H1 (cell line): ENCODE results near the gene ZNF611. TPM values are rescaled to one million over a fixed set of nuclear protein-coding genes. Genes with fewer than 3 reads are reported as not detected.
"Not testable (repeated sequence)": the region's sequence is repeated elsewhere in the genome, so short reads cannot be mapped to it uniquely, and the experiment has no call there.

Experiments
- CTCF ChIA-PET: fragments of 300-600 bp; sonication (Branson Sonifier 250); formaldehyde crosslinking; loops from one replicate; lab custom pipeline; 2021; ENCODE audit not compliant: partially characterized antibody; lab: Charles Lee
- POLR2A ChIA-PET: fragments of 300-600 bp; sonication (Branson Sonifier 250); formaldehyde crosslinking; loops from one replicate; lab custom pipeline; 2021; ENCODE audit warnings: inconsistent platforms; ENCODE audit not compliant: partially characterized antibody; lab: Charles Lee
- DNase-seq, 2 experiments: peaks; one replicate each; pipeline versions ENCODE4 v3.0.0 to v3.0.0-alpha.2; 2010 to 2022; ENCODE audit warnings: low spot score in 2 of 2, low read depth in 1 of 2, mixed read lengths in 1 of 2
- FAIRE-seq: peaks from 2 replicates; lab custom pipeline; 2011; peaks lifted over from hg19 to GRCh38; lab: Jason Lieb, UNC
- H2AFZ ChIP-seq: 2 replicates; pipeline ENCODE4 v1.8.1; 2012; ENCODE audit warnings: low read length, inconsistent platforms
- H2AK5ac ChIP-seq: 2 replicates; pipeline ENCODE4 v1.6.1; 2013; ENCODE audit warnings: low read depth, low read length
- H2BK120ac ChIP-seq: replicated peaks from 2 replicates; pipeline ENCODE3; 2013; ENCODE audit warnings: low read depth, low read length, inconsistent platforms
- H2BK12ac ChIP-seq: 2 replicates; pipeline ENCODE4 v1.6.1; 2013; ENCODE audit warnings: low read depth, low read length
- H2BK15ac ChIP-seq: 2 replicates; pipeline ENCODE4 v1.6.1; 2013; ENCODE audit warnings: low read length
- H2BK20ac ChIP-seq: 2 replicates; pipeline ENCODE4 v1.6.1; 2013; ENCODE audit warnings: low read length
- H2BK5ac ChIP-seq: 2 replicates; pipeline ENCODE4 v1.6.1; 2013; ENCODE audit warnings: low read depth, low read length
- H3K14ac ChIP-seq: 2 replicates; pipeline ENCODE4 v1.6.1; 2013; ENCODE audit warnings: inconsistent platforms; ENCODE audit not compliant: insufficient read length
- H3K18ac ChIP-seq: 2 replicates; pipeline ENCODE4 v1.6.1; 2013; ENCODE audit warnings: low read length; ENCODE audit errors: extremely low read depth
- H3K23ac ChIP-seq: 2 replicates; pipeline ENCODE4 v1.6.1; 2013; ENCODE audit warnings: inconsistent platforms; ENCODE audit not compliant: insufficient read length
- H3K23me2 ChIP-seq: 2 replicates; pipeline ENCODE4 v1.6.1; 2013; ENCODE audit warnings: low read depth, low read length
- H3K27ac ChIP-seq: 2 replicates; pipeline ENCODE4 v1.6.1; 2011; ENCODE audit warnings: low read depth, low read length, inconsistent platforms
- H3K27me3 ChIP-seq, 4 experiments: replicated peaks in 1 of 4; 1 replicate in 1 of 4; 2 replicates in 3 of 4; pipeline versions ENCODE4 v1.6.1 to v1.8.1; 2011 to 2013; ENCODE audit warnings: low read length in 3 of 4, mild to moderate bottlenecking in 3 of 4, inconsistent platforms in 2 of 4, mixed read lengths in 2 of 4, moderate library complexity in 1 of 4; ENCODE audit not compliant: control insufficient read depth in 3 of 4, insufficient read depth in 3 of 4; ENCODE audit errors: extremely low read depth in 1 of 4
- H3K36me3 ChIP-seq, 4 experiments: 2 replicates each; pipeline versions ENCODE4 v1.6.1 to v1.8.1; 2011 to 2013; ENCODE audit warnings: mild to moderate bottlenecking in 4 of 4, low read length in 3 of 4, moderate library complexity in 2 of 4, control low read depth in 1 of 4, inconsistent platforms in 1 of 4; ENCODE audit not compliant: insufficient read depth in 4 of 4, control insufficient read depth in 2 of 4
- H3K4ac ChIP-seq: replicated peaks from 2 replicates; pipeline ENCODE3; 2013; ENCODE audit warnings: low read length, low read depth, mixed read lengths, inconsistent platforms; ENCODE audit not compliant: insufficient read length
- H3K4me1 ChIP-seq, 4 experiments: replicated peaks in 1 of 4; 1 replicate in 1 of 4; 2 replicates in 3 of 4; pipeline versions ENCODE4 v1.6.1 to v1.8.1; 2011 to 2013; ENCODE audit warnings: low read length in 3 of 4, inconsistent platforms in 2 of 4, mixed read lengths in 1 of 4; ENCODE audit not compliant: insufficient read depth in 4 of 4, control insufficient read depth in 3 of 4
- H3K4me2 ChIP-seq, 2 experiments: 2 replicates each; pipeline versions ENCODE4 v1.6.1 to v1.8.1; 2011 to 2013; ENCODE audit warnings: low read depth in 2 of 2, low read length in 2 of 2, control low read depth in 1 of 2, inconsistent platforms in 1 of 2, mild to moderate bottlenecking in 1 of 2; ENCODE audit not compliant: insufficient read depth in 1 of 2
- H3K4me3 ChIP-seq, 4 experiments: fragments of 200-600, 300-600 bp in 1 of 4; sonication (generic), shearing (Covaris generic), sonication (Bioruptor Twin) in 1 of 4; 2 replicates each; pipeline versions ENCODE4 v1.5.1 to v1.8.1; 2011 to 2016; ENCODE audit warnings: low read length in 4 of 4, low read depth in 3 of 4, control low read depth in 2 of 4, inconsistent platforms in 2 of 4, mild to moderate bottlenecking in 2 of 4, mixed read lengths in 1 of 4, moderate library complexity in 1 of 4; ENCODE audit not compliant: insufficient read depth in 2 of 4; ENCODE audit errors: extremely low read depth in 1 of 4
- H3K56ac ChIP-seq: replicated peaks from 2 replicates; pipeline ENCODE3; 2013; ENCODE audit warnings: low read depth, mild to moderate bottlenecking, mixed read lengths, low read length, inconsistent platforms; ENCODE audit not compliant: insufficient read length
- H3K79me1 ChIP-seq: 2 replicates; pipeline ENCODE4 v1.6.1; 2013; ENCODE audit warnings: low read depth, low read length, control low read depth
- H3K79me2 ChIP-seq, 2 experiments: 2 replicates each; pipeline versions ENCODE4 v1.6.1 to v1.8.1; 2012 to 2013; ENCODE audit warnings: low read length in 2 of 2, mild to moderate bottlenecking in 2 of 2, inconsistent platforms in 1 of 2; ENCODE audit not compliant: insufficient read depth in 2 of 2, control insufficient read depth in 1 of 2
- H3K9ac ChIP-seq, 4 experiments: replicated peaks in 1 of 4; 1 replicate in 1 of 4; 2 replicates in 3 of 4; pipeline versions ENCODE4 v1.6.1 to v1.8.1; 2011 to 2013; ENCODE audit warnings: low read depth in 3 of 4, low read length in 3 of 4, control low read depth in 2 of 4, mild to moderate bottlenecking in 2 of 4, moderate library complexity in 2 of 4, inconsistent platforms in 1 of 4; ENCODE audit errors: extremely low read depth in 1 of 4
- H3K9me3 ChIP-seq, 2 experiments: 2 replicates each; pipeline versions ENCODE4 v1.6.1 to v1.8.1; 2012 to 2013; ENCODE audit warnings: mild to moderate bottlenecking in 2 of 2, moderate library complexity in 2 of 2, control low read depth in 1 of 2, inconsistent platforms in 1 of 2, low read depth in 1 of 2, low read length in 1 of 2, mixed read lengths in 1 of 2; ENCODE audit not compliant: insufficient read depth in 2 of 2
- H4K20me1 ChIP-seq, 2 experiments: replicated peaks in 1 of 2; 2 replicates each; pipeline versions ENCODE3 to v1.8.1; 2011 to 2013; ENCODE audit warnings: inconsistent platforms in 2 of 2, low read length in 2 of 2, mild to moderate bottlenecking in 1 of 2; ENCODE audit not compliant: insufficient read depth in 2 of 2, control insufficient read depth in 1 of 2
- H4K5ac ChIP-seq: 2 replicates; pipeline ENCODE4 v1.6.1; 2013; ENCODE audit warnings: low read length, low read depth, mixed read lengths, inconsistent platforms; ENCODE audit not compliant: insufficient read length
- H4K8ac ChIP-seq: 2 replicates; pipeline ENCODE4 v1.8.0; 2013; ENCODE audit warnings: mild to moderate bottlenecking, moderate library complexity, low read length, inconsistent platforms; ENCODE audit not compliant: insufficient read depth; ENCODE audit errors: extremely low read depth
- H4K91ac ChIP-seq: replicated peaks from 2 replicates; pipeline ENCODE3; 2013; ENCODE audit warnings: low read length, mixed read lengths, inconsistent platforms; ENCODE audit not compliant: insufficient read length
- NANOG ChIP-seq: IDR thresholded peaks from 2 replicates; pipeline ENCODE4 v1.6.1; 2011; ENCODE audit warnings: low read length, low read depth, mild to moderate bottlenecking, inconsistent platforms; ENCODE audit not compliant: insufficient read depth, poor library complexity, severe bottlenecking
- WGBS, 2 experiments: shearing (Covaris generic) in 1 of 2; methylation state at CpG; one replicate each; pipeline versions ENCODE4 v1.1.6 to v1.1.7; 2013 to 2015; ENCODE audit warnings: low lambda C conversion rate in 2 of 2, mixed read lengths in 2 of 2, inconsistent platforms in 1 of 2, low coverage in 1 of 2, missing lambda C conversion rate in 1 of 2; ENCODE audit not compliant: insufficient replicate concordance in 2 of 2, insufficient coverage in 1 of 2, insufficient read length in 1 of 2; ENCODE audit errors: extremely low coverage in 1 of 2, missing lambda C conversion rate in 1 of 2; 5-methylcytosine and 5-hydroxymethylcytosine counted together
- polyA plus RNA-seq, 7 experiments: library from polyadenylated mRNA; depleted of rRNA in 3 of 7; stranded (reverse) in 5 of 7; unstranded in 2 of 7; fragments of >200 nt in 5 of 7; fragments of 200-250 nt in 2 of 7; gene quantifications; 1 replicate in 5 of 7; 2 replicates in 1 of 7; 4 replicates in 1 of 7; pipeline versions ENCODE4 v1.2.1 to v1.2.3, GENCODE V29; 2011 to 2013; ENCODE audit warnings: missing spikeins in 2 of 7, mixed read lengths in 2 of 7
- total RNA-seq: library from RNA; stranded (reverse); fragmentation: NEBNext Ultra II Directional; extraction: Animal tissue kit (Norgen Biotek cat#: 25700); gene quantifications from 2 replicates; pipeline ENCODE4 v1.2.1, GENCODE V29; 2021

Gene ZNF611
- total and polyA plus RNA-seq, 2 of the 8 experiments (the other 6 are each of a cell fraction or from before 2014, with no cell fraction given) = 1.9 to 19.0 TPM

GRCh38 chr19:52734893-52735661, at the start of gene ZNF611 (continued):
- TF ChIP-seq NANOG = no peak

- H3K9ac ChIP-seq, H2BK12ac ChIP-seq, H2AK5ac ChIP-seq, H3K4ac ChIP-seq, POLR2A ChIA-PET, H2BK20ac ChIP-seq, H4K8ac ChIP-seq, H3K27ac ChIP-seq, CTCF ChIA-PET, H2AFZ ChIP-seq, H3K23me2 ChIP-seq, H4K91ac ChIP-seq, H3K9me3 ChIP-seq, H3K18ac ChIP-seq, H3K79me1 ChIP-seq, H3K56ac ChIP-seq, H4K5ac ChIP-seq, H2BK5ac ChIP-seq, H4K20me1 ChIP-seq, H3K23ac ChIP-seq, H3K4me3 ChIP-seq, H3K14ac ChIP-seq, H3K79me2 ChIP-seq, H3K4me2 ChIP-seq, FAIRE-seq, H2BK120ac ChIP-seq, H3K4me1 ChIP-seq, H3K36me3 ChIP-seq, H2BK15ac ChIP-seq, DNase-seq: not testable (repeated sequence)
- H3K27me3 ChIP-seq = peaks cover 0 to 11% (median 6%) of the 10 kb centered on the region in 4 experiments; a peak in 5 of 7 replicates
- WGBS, 2 experiments = 85% methylated on average over 2 of the region's 2 CpGs; no CpG with 5 or more reads in 1 of the 2 experiments
Observed at GRCh38 chr19:52782864-52783263, 48.0 kb upstream of the ZNF611 start.
